ENCODE measurements around the gene MSI2. TPM values are rescaled to one million over a fixed set of nuclear protein-coding genes. Genes with fewer than 3 reads are reported as not detected.

MSI2 gene
- total RNA-seq, 2 experiments from 2014 or later, result 59.6 to 61.7 TPM

DNA sequence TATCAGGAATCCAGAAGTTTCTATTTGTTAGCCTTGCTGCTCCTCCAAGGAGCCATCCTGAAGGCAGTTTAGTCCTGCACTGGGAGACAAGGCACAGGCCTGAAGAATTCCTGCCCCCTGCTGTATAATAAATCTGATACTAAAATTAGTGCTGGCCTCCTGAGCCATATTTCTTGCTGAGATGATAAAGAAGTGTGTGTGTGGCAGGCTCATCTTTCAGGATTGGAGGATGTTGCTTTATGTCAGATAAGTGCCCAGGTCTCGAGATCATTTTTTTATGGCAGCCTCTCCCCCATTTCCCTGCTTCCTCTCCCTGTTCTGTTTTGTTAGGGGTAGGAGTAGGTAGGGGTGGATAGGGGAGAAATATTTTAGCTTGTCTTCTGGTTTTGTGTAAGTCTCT is 26.0 kb downstream of the MSI2 start:
- H3K27ac Mint-ChIP-seq, result peak overlapping the region; percentile 7
- TF ChIP-seq, protein P1, sequence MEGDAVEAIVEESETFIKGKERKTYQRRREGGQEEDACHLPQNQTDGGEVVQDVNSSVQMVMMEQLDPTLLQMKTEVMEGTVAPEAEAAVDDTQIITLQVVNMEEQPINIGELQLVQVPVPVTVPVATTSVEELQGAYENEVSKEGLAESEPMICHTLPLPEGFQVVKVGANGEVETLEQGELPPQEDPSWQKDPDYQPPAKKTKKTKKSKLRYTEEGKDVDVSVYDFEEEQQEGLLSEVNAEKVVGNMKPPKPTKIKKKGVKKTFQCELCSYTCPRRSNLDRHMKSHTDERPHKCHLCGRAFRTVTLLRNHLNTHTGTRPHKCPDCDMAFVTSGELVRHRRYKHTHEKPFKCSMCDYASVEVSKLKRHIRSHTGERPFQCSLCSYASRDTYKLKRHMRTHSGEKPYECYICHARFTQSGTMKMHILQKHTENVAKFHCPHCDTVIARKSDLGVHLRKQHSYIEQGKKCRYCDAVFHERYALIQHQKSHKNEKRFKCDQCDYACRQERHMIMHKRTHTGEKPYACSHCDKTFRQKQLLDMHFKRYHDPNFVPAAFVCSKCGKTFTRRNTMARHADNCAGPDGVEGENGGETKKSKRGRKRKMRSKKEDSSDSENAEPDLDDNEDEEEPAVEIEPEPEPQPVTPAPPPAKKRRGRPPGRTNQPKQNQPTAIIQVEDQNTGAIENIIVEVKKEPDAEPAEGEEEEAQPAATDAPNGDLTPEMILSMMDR (IDR thresholded peaks at IDR 0.05), result no peak
- ATAC-seq (no peak), DNase-seq (no peak)
- ChIA-PET CTCF (interaction anchor here (1.6 kb wide), 1 partner anchor 38 kb away, joined by 5 read pairs; no protein-coding TSS in a partner anchor), POLR2A (interaction anchor here (4.1 kb wide), 1 partner anchor 12 kb away, joined by 15 read pairs; no protein-coding TSS in a partner anchor)
- H3K4me1 Mint-ChIP-seq (ENCODE audit: low read depth), result peaks cover 83% of the 10 kb centered on the region
- H3K36me3 Mint-ChIP-seq (ENCODE audit: low read depth), result peaks cover 44% of the 10 kb centered on the region
- no peaks in the 10 kb centered on the region for H3K27me3 Mint-ChIP-seq
- no peak overlapping the region for H3K4me3 Mint-ChIP-seq
- intact Hi-C loops (cut with micrococcal nuclease), result no loop called here
- H3K9me3 Mint-ChIP-seq, result no peaks in the 10 kb centered on the region

DNA sequence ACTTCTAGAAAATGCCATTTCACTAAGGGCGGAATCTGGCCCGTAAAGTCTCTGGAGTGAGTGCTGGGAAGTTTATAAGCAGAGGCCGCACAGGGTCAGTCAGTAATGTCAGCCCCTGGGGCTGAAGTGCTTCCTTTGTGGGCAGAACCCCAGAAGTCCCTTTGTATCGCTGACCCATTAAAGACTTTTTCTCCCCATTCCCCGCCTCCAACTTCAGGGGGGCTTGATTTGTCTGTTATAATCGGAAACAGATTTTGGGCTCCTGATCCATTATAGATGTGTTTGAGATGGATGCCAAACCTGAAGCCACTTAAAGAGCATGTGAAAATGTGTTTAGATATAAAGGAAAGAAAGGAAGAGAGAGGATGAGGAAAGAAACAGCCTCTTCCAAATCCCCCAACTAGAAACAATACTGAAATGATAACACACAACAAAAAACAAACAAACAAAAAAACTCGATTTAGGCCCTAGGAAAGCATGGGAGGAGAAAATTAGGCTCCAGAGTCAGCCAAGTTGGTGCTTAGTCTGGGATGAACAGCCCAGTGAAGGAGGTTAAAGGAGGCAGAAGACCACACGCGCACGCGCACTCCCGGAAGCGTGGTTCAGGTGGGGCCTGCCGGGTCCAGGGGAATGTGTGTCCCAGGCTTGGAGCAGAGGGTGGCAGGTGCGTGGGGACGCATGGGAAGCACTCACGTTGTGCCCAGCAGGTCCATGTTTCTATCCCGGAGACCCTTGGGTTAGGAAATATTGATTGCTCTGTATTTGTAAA is 27.1 kb downstream of the MSI2 start:
- Mint-ChIP-seq H3K27me3 (no peaks in the 10 kb centered on the region), H3K36me3 (ENCODE audit: low read depth) (peaks cover 35% of the 10 kb centered on the region), H3K27ac (peak overlapping the region; percentile 47), H3K9me3 (no peaks in the 10 kb centered on the region), H3K4me3 (no peak overlapping the region), H3K4me1 (ENCODE audit: low read depth) (peaks cover 79% of the 10 kb centered on the region)
- ChIA-PET POLR2A (no interaction called here), CTCF (no interaction called here)
- no peak for ATAC-seq
- intact Hi-C loops (cut with micrococcal nuclease), result no loop called here
- TF ChIP-seq, protein P1 (IDR thresholded peaks at IDR 0.05), result no peak
- no peak for DNase-seq

DNA sequence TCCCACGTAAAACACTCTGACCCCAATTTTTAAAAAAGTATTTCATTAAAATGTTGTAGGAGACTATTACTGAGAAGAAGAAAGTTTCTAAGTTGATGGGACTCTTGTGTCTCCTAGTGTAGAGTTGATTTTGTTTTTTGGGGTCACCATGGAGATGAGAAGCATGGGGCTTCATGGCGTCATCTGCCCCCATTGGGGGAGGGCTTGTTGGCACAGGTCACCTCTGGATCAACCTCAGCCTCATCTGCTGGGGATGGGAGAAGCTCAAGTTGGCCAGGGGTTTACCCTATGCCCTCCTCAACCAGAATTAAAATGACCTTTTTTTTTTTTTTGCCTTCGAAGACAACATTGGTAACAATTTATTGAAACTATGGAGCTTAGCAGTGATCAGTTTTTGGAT is 28.3 kb downstream of the MSI2 start:
- H3K36me3 Mint-ChIP-seq (ENCODE audit: low read depth), result peaks cover 26% of the 10 kb centered on the region
- intact Hi-C loops (cut with micrococcal nuclease), result no loop called here

DNA sequence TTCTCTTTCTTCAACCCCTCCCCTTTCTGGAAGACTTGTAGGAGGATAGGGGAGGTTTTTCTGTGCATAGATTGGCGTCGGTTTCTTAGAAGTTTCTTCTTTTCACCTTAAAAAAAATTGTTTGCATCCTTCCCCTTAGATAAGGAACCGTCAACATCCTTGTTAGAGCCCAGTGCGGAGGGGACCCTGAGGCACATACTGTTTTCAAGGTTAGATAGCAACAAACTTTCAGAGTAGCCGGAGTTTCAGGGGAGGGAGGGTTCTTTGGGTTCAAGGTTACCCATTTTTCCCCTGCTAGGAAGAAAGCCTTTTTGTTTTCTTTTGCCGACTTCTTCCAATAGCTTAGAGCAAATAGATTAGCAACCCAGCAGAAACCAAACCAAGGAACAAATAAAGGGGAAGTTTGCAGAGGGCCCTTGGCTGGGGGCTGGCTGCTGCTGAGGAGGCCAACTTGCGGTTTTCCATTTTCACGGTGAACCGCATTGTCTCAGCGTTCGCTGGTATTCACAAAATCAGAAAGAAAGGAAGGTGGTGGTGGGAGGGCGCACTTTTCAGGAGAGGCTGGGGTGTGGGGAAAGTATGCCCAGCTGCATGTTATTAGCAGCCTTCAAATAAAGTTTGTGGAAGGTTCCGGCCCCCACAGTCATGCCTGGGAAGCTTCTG is 28.8 kb downstream of the MSI2 start:
- Mint-ChIP-seq H3K27me3 (no peaks in the 10 kb centered on the region), H3K4me3 (peak overlapping the region; percentile 57), H3K4me1 (ENCODE audit: low read depth) (peaks cover 68% of the 10 kb centered on the region), H3K36me3 (ENCODE audit: low read depth) (peaks cover 23% of the 10 kb centered on the region), H3K27ac (peak overlapping the region; percentile 88), H3K9me3 (no peaks in the 10 kb centered on the region)
- POLR2A ChIA-PET, result no interaction called here
- TF ChIP-seq, protein P1 (IDR thresholded peaks at IDR 0.05), result no peak
- intact Hi-C loops (cut with micrococcal nuclease), result no loop called here
- CTCF ChIA-PET, result interaction anchor here (1.3 to 2.5 kb wide), 2 partner anchors 42 to 387 kb away, joined by 4 to 9 read pairs; no protein-coding TSS in a partner anchor
- peak; percentile 71 for ATAC-seq
- peak; percentile 82 for DNase-seq

More for the DNA sequence above, 28.3 kb downstream of the MSI2 start:
- CTCF ChIA-PET, result interaction anchor here (1.3 to 2.5 kb wide), 2 partner anchors 41 to 387 kb away, joined by 4 to 9 read pairs; no protein-coding TSS in a partner anchor
- POLR2A ChIA-PET, result interaction anchor here (0.6 kb wide), 2 partner anchors 32 to 38 kb away, joined by 3 read pairs; no protein-coding TSS in a partner anchor
- Mint-ChIP-seq H3K27ac (peak overlapping the region; percentile 88), H3K4me1 (ENCODE audit: low read depth) (peaks cover 72% of the 10 kb centered on the region), H3K27me3 (no peaks in the 10 kb centered on the region), H3K9me3 (no peaks in the 10 kb centered on the region), H3K4me3 (peak overlapping the region; percentile 57)
- ATAC-seq, result peak; percentile 76
- TF ChIP-seq, protein P1 (IDR thresholded peaks at IDR 0.05), result no peak
- DNase-seq, result peak; percentile 72

Data from activated CD8-positive, alpha-beta T cell treated with anti-CD3 and anti-CD28 coated beads for 36 hours (primary cell).